Mucosa of stomach (tissue), 1 donor: ENCODE measurements around the gene DNER.
"Not testable (repeated sequence)": the region's sequence is repeated elsewhere in the genome, so short reads cannot be mapped to it uniquely, and the experiment has no call there.

Source experiments
- H3K27me3 ChIP-seq: one replicate; pipeline ENCODE4 v1.7.0; 2013; ENCODE audit warnings: mild to moderate bottlenecking, low read length; ENCODE audit not compliant: control insufficient read depth, insufficient read depth
- H3K36me3 ChIP-seq: one replicate; pipeline ENCODE4 v1.7.0; 2013; ENCODE audit warnings: low read length; ENCODE audit not compliant: control insufficient read depth, insufficient read depth
- H3K4me1 ChIP-seq: one replicate; pipeline ENCODE4 v1.7.0; 2013; ENCODE audit warnings: mild to moderate bottlenecking, low read length; ENCODE audit not compliant: control insufficient read depth, insufficient read depth
- H3K4me3 ChIP-seq: one replicate; pipeline ENCODE4 v1.7.0; 2013; ENCODE audit warnings: low read length
- H3K9ac ChIP-seq: one replicate; pipeline ENCODE4 v1.7.0; 2013; ENCODE audit warnings: mild to moderate bottlenecking, low read length, moderate library complexity
- H3K9me3 ChIP-seq: one replicate; pipeline ENCODE4 v1.7.0; 2013; ENCODE audit warnings: mild to moderate bottlenecking, low read length, moderate library complexity; ENCODE audit not compliant: control insufficient read depth
- donor health status: Pancreatic carcinoma.

DNER gene

GRCh38 chr2:229526951-229527350, 187.4 kb downstream of the DNER start:
- Histone ChIP-seq H3K27me3 (no peaks in the 10 kb centered on the region), H3K4me1 (no peaks in the 10 kb centered on the region), H3K4me3 (no peak overlapping the region), H3K9me3 (no peaks in the 10 kb centered on the region), H3K9ac (no peak overlapping the region), H3K36me3 (no peaks in the 10 kb centered on the region)

GRCh38 chr2:229524799-229525198, 189.6 kb downstream of the DNER start:
- Histone ChIP-seq H3K4me3 (no peak overlapping the region), H3K9me3 (no peaks in the 10 kb centered on the region), H3K36me3 (no peaks in the 10 kb centered on the region), H3K9ac (no peak overlapping the region), H3K27me3 (no peaks in the 10 kb centered on the region), H3K4me1 (no peaks in the 10 kb centered on the region)

- H3K9ac ChIP-seq: no peak overlapping the region
- H3K27me3 ChIP-seq: no peaks in the 10 kb centered on the region
- no peaks in the 10 kb centered on the region for H3K36me3 ChIP-seq
- no peaks in the 10 kb centered on the region for H3K9me3 ChIP-seq
- no peak overlapping the region for H3K4me3 ChIP-seq
- no peaks in the 10 kb centered on the region for H3K4me1 ChIP-seq
These were observed 190.7 kb downstream of the DNER start for GRCh38 chr2:229523663-229524062.

GRCh38 chr2:229521576-229521975, 192.8 kb downstream of the DNER start:
- Histone ChIP-seq H3K27me3 (no peaks in the 10 kb centered on the region), H3K36me3 (no peaks in the 10 kb centered on the region), H3K4me1 (no peaks in the 10 kb centered on the region), H3K9me3 (no peaks in the 10 kb centered on the region), H3K9ac (no peak overlapping the region), H3K4me3 (no peak overlapping the region)

- H3K27me3 ChIP-seq: no peaks in the 10 kb centered on the region
- no peak overlapping the region for H3K9ac ChIP-seq
- no peaks in the 10 kb centered on the region for H3K4me1 ChIP-seq
- H3K4me3 ChIP-seq: no peak overlapping the region
- no peaks in the 10 kb centered on the region for H3K36me3 ChIP-seq
- H3K9me3 ChIP-seq: no peaks in the 10 kb centered on the region
These were observed 193.7 kb downstream of the DNER start for GRCh38 chr2:229520691-229521096.

GRCh38 chr2:229519655-229520430, 194.5 kb downstream of the DNER start:
- Histone ChIP-seq H3K27me3 (no peaks in the 10 kb centered on the region), H3K36me3 (no peaks in the 10 kb centered on the region), H3K9me3 (no peaks in the 10 kb centered on the region), H3K4me1 (no peaks in the 10 kb centered on the region), H3K9ac (no peak overlapping the region), H3K4me3 (no peak overlapping the region)

- H3K9ac ChIP-seq: no peak overlapping the region
- H3K27me3 ChIP-seq: no peaks in the 10 kb centered on the region
- H3K9me3 ChIP-seq: no peaks in the 10 kb centered on the region
- H3K36me3 ChIP-seq: no peaks in the 10 kb centered on the region
- H3K4me3 ChIP-seq: no peak overlapping the region
- H3K4me1 ChIP-seq: no peaks in the 10 kb centered on the region
These were observed 200.0 kb downstream of the DNER start for GRCh38 chr2:229514273-229514895.

- no peaks in the 10 kb centered on the region for H3K27me3 ChIP-seq
- no peaks in the 10 kb centered on the region for H3K9me3 ChIP-seq
- H3K36me3 ChIP-seq: no peaks in the 10 kb centered on the region
- no peak overlapping the region for H3K9ac ChIP-seq
- no peak overlapping the region for H3K4me3 ChIP-seq
- no peaks in the 10 kb centered on the region for H3K4me1 ChIP-seq
These were observed 202.8 kb downstream of the DNER start for GRCh38 chr2:229511524-229511923.

- not testable (repeated sequence) for H3K9ac ChIP-seq, H3K27me3 ChIP-seq, H3K4me1 ChIP-seq, H3K4me3 ChIP-seq, H3K36me3 ChIP-seq, H3K9me3 ChIP-seq
These were observed 207.7 kb downstream of the DNER start for GRCh38 chr2:229506699-229507098.

- H3K4me1 ChIP-seq: no peaks in the 10 kb centered on the region
- H3K36me3 ChIP-seq: no peaks in the 10 kb centered on the region
- H3K27me3 ChIP-seq: no peaks in the 10 kb centered on the region
- no peaks in the 10 kb centered on the region for H3K9me3 ChIP-seq
- no peak overlapping the region for H3K9ac ChIP-seq
- H3K4me3 ChIP-seq: no peak overlapping the region
These were observed 213.1 kb downstream of the DNER start for GRCh38 chr2:229501051-229501794.

GRCh38 chr2:229492034-229492433, 222.3 kb downstream of the DNER start:
- no peaks in the 10 kb centered on the region for H3K36me3 ChIP-seq
- H3K4me1 ChIP-seq: no peaks in the 10 kb centered on the region
- no peaks in the 10 kb centered on the region for H3K27me3 ChIP-seq
- H3K9me3 ChIP-seq: no peaks in the 10 kb centered on the region
- H3K4me3 ChIP-seq: no peak overlapping the region
- no peak overlapping the region for H3K9ac ChIP-seq

GRCh38 chr2:229490167-229490566, 224.2 kb downstream of the DNER start:
- H3K9ac ChIP-seq: no peak overlapping the region
- H3K4me1 ChIP-seq: no peaks in the 10 kb centered on the region
- H3K9me3 ChIP-seq: no peaks in the 10 kb centered on the region
- no peak overlapping the region for H3K4me3 ChIP-seq
- no peaks in the 10 kb centered on the region for H3K36me3 ChIP-seq
- H3K27me3 ChIP-seq: no peaks in the 10 kb centered on the region
